H1 (cell line): ENCODE measurements around the gene MCF2L2. TPM values are rescaled to one million over a fixed set of nuclear protein-coding genes. Genes with fewer than 3 reads are reported as not detected.

Source experiments
- BRCA1 ChIP-seq: IDR thresholded peaks from 2 replicates; pipeline ENCODE4 v1.6.1; 2012; ENCODE audit warnings: low read depth, low read length, improper control_type of control experiment
- CBX5 ChIP-seq: fragments of 300-800, 300-1000 bp; sonication (generic); IDR thresholded peaks from 2 replicates; pipeline ENCODE4 v1.7.1; 2016; ENCODE audit warnings: antibody characterized with exemption, low read length, low read depth
- CHD2 ChIP-seq: IDR thresholded peaks from 2 replicates; pipeline ENCODE4 v1.6.1; 2012; ENCODE audit warnings: low read length, improper control_type of control experiment
- CTCF ChIP-seq, 3 experiments: IDR thresholded peaks; 1 replicate in 2 of 3; 2 replicates in 1 of 3; pipeline versions ENCODE4 v1.5.1 to v1.6.1; 2011; ENCODE audit warnings: low read length in 3 of 3, mild to moderate bottlenecking in 3 of 3, inconsistent platforms in 2 of 3, low read depth in 1 of 3, moderate library complexity in 1 of 3; ENCODE audit not compliant: insufficient read depth in 1 of 3; ENCODE audit errors: control extremely low read depth in 1 of 3
- KDM4A ChIP-seq: IDR thresholded peaks from one replicate; pipeline ENCODE4 v1.7.1; 2012; ENCODE audit warnings: low read depth, mild to moderate bottlenecking, moderate library complexity, low read length, inconsistent platforms; ENCODE audit not compliant: severe bottlenecking
- MAFK ChIP-seq: IDR thresholded peaks from 2 replicates; pipeline ENCODE4 v1.6.1; 2012; ENCODE audit warnings: low read depth, mild to moderate bottlenecking, improper control_type of control experiment, low read length
- SIX5 ChIP-seq: IDR thresholded peaks from 2 replicates; pipeline ENCODE4 v1.6.1; 2011; ENCODE audit warnings: mild to moderate bottlenecking, low read depth, low read length
- SP4 ChIP-seq: IDR thresholded peaks from 2 replicates; pipeline ENCODE4 v1.6.1; 2012; ENCODE audit warnings: low read length, inconsistent platforms
- TAF1 ChIP-seq: IDR thresholded peaks from 2 replicates; pipeline ENCODE4 v1.6.1; 2011; ENCODE audit warnings: mild to moderate bottlenecking, low read depth, low read length
- polyA plus RNA-seq, 7 experiments: library from polyadenylated mRNA; depleted of rRNA in 3 of 7; stranded (reverse) in 5 of 7; unstranded in 2 of 7; fragments of >200 nt in 5 of 7; fragments of 200-250 nt in 2 of 7; gene quantifications; 1 replicate in 5 of 7; 2 replicates in 1 of 7; 4 replicates in 1 of 7; pipeline versions ENCODE4 v1.2.1 to v1.2.3, GENCODE V29; 2011 to 2013; ENCODE audit warnings: missing spikeins in 2 of 7, mixed read lengths in 2 of 7
- total RNA-seq: library from RNA; stranded (reverse); fragmentation: NEBNext Ultra II Directional; extraction: Animal tissue kit (Norgen Biotek cat#: 25700); gene quantifications from 2 replicates; pipeline ENCODE4 v1.2.1, GENCODE V29; 2021
- TF ChIP-seq, protein P1 (sequence below): fragments of 300-600 bp; sonication (generic); IDR thresholded peaks from 2 replicates; pipeline ENCODE4 v1.7.1; 2012; ENCODE audit warnings: low read length, moderate library complexity, mild to moderate bottlenecking, inconsistent platforms; ENCODE audit not compliant: insufficient replicate concordance

MCF2L2 gene
- total and polyA plus RNA-seq, 2 of the 8 experiments (the other 6 are each of a cell fraction or from before 2014, with no cell fraction given), result 4.1 to 13.7 TPM

- TF ChIP-seq, protein P1, sequence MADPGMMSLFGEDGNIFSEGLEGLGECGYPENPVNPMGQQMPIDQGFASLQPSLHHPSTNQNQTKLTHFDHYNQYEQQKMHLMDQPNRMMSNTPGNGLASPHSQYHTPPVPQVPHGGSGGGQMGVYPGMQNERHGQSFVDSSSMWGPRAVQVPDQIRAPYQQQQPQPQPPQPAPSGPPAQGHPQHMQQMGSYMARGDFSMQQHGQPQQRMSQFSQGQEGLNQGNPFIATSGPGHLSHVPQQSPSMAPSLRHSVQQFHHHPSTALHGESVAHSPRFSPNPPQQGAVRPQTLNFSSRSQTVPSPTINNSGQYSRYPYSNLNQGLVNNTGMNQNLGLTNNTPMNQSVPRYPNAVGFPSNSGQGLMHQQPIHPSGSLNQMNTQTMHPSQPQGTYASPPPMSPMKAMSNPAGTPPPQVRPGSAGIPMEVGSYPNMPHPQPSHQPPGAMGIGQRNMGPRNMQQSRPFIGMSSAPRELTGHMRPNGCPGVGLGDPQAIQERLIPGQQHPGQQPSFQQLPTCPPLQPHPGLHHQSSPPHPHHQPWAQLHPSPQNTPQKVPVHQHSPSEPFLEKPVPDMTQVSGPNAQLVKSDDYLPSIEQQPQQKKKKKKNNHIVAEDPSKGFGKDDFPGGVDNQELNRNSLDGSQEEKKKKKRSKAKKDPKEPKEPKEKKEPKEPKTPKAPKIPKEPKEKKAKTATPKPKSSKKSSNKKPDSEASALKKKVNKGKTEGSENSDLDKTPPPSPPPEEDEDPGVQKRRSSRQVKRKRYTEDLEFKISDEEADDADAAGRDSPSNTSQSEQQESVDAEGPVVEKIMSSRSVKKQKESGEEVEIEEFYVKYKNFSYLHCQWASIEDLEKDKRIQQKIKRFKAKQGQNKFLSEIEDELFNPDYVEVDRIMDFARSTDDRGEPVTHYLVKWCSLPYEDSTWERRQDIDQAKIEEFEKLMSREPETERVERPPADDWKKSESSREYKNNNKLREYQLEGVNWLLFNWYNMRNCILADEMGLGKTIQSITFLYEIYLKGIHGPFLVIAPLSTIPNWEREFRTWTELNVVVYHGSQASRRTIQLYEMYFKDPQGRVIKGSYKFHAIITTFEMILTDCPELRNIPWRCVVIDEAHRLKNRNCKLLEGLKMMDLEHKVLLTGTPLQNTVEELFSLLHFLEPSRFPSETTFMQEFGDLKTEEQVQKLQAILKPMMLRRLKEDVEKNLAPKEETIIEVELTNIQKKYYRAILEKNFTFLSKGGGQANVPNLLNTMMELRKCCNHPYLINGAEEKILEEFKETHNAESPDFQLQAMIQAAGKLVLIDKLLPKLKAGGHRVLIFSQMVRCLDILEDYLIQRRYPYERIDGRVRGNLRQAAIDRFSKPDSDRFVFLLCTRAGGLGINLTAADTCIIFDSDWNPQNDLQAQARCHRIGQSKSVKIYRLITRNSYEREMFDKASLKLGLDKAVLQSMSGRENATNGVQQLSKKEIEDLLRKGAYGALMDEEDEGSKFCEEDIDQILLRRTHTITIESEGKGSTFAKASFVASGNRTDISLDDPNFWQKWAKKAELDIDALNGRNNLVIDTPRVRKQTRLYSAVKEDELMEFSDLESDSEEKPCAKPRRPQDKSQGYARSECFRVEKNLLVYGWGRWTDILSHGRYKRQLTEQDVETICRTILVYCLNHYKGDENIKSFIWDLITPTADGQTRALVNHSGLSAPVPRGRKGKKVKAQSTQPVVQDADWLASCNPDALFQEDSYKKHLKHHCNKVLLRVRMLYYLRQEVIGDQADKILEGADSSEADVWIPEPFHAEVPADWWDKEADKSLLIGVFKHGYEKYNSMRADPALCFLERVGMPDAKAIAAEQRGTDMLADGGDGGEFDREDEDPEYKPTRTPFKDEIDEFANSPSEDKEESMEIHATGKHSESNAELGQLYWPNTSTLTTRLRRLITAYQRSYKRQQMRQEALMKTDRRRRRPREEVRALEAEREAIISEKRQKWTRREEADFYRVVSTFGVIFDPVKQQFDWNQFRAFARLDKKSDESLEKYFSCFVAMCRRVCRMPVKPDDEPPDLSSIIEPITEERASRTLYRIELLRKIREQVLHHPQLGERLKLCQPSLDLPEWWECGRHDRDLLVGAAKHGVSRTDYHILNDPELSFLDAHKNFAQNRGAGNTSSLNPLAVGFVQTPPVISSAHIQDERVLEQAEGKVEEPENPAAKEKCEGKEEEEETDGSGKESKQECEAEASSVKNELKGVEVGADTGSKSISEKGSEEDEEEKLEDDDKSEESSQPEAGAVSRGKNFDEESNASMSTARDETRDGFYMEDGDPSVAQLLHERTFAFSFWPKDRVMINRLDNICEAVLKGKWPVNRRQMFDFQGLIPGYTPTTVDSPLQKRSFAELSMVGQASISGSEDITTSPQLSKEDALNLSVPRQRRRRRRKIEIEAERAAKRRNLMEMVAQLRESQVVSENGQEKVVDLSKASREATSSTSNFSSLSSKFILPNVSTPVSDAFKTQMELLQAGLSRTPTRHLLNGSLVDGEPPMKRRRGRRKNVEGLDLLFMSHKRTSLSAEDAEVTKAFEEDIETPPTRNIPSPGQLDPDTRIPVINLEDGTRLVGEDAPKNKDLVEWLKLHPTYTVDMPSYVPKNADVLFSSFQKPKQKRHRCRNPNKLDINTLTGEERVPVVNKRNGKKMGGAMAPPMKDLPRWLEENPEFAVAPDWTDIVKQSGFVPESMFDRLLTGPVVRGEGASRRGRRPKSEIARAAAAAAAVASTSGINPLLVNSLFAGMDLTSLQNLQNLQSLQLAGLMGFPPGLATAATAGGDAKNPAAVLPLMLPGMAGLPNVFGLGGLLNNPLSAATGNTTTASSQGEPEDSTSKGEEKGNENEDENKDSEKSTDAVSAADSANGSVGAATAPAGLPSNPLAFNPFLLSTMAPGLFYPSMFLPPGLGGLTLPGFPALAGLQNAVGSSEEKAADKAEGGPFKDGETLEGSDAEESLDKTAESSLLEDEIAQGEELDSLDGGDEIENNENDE, result no peak
- no peak for TF ChIP-seq TAF1
- no peak for TF ChIP-seq CHD2
- TF ChIP-seq BRCA1, result no peak
- no peak for TF ChIP-seq KDM4A
- no peak for TF ChIP-seq CBX5
- TF ChIP-seq SIX5, result no peak
- TF ChIP-seq CTCF (IDR thresholded peaks at IDR 0.05; ENCODE audit: control extremely low read depth in 1 of 3, insufficient read depth in 1 of 3, low read depth in 1 of 3, low read length in 3 of 3), result no peak
- TF ChIP-seq MAFK, result no peak
- no peak for TF ChIP-seq SP4
Measured at GRCh38 chr3:183359036-183359435, 69.4 kb downstream of the MCF2L2 start (continued).
